Esophagus squamous epithelium (tissue), 5 donors: ENCODE measurements around the gene TMEM192. TPM values are rescaled to one million over a fixed set of nuclear protein-coding genes. Genes with fewer than 3 reads are reported as not detected.

Experiments
- DNase-seq: peaks from one replicate; lab custom pipeline; 2025; lab: John Stamatoyannopoulos, UW
- H3K27ac ChIP-seq, 4 donors: fragments of 200-600 bp; sonication (generic); one replicate each; pipeline ENCODE4 v1.5.1; 2016 to 2019; ENCODE audit warnings: mild to moderate bottlenecking in 1 of 4
- H3K27me3 ChIP-seq, 4 donors: fragments of 200-600 bp; sonication (generic); 1 replicate in 3 of 4; 2 replicates in 1 of 4; pipeline versions ENCODE4 v1.5.1 to v1.6.0; 2017 to 2021; ENCODE audit warnings: antibody characterized with exemption in 1 of 4
- H3K36me3 ChIP-seq, 3 donors: fragments of 200-600 bp; sonication (generic); one replicate each; pipeline ENCODE4 v1.5.1; 2016 to 2019
- H3K4me1 ChIP-seq, 3 donors: fragments of 200-600 bp; sonication (generic); one replicate each; pipeline ENCODE4 v1.5.1; 2017 to 2019
- H3K4me3 ChIP-seq, 4 donors: fragments of 200-600 bp; sonication (generic); 1 replicate in 3 of 4; 2 replicates in 1 of 4; pipeline ENCODE4 v1.5.1; 2016 to 2019; ENCODE audit warnings: mild to moderate bottlenecking in 2 of 4, moderate library complexity in 1 of 4
- H3K9me3 ChIP-seq, 3 donors: fragments of 200-600 bp; sonication (generic); one replicate each; pipeline ENCODE4 v1.5.1; 2016 to 2019
- CTCF ChIP-seq, 6 experiments: fragments of 450-650 bp in 4 of 6; fragments of 200-600 bp in 2 of 6; sonication (generic) in 2 of 6; IDR thresholded peaks; one replicate each; pipeline ENCODE4 v1.5.1; 2016 to 2019; ENCODE audit warnings: antibody characterized with exemption in 6 of 6, mild to moderate bottlenecking in 4 of 6, moderate library complexity in 4 of 6
- POLR2A ChIP-seq, 4 donors: fragments of 450-650 bp; IDR thresholded peaks; one replicate each; pipeline ENCODE4 v1.6.1; 2017; ENCODE audit warnings: antibody characterized with exemption in 4 of 4, mild to moderate bottlenecking in 4 of 4, moderate library complexity in 3 of 4
- WGBS, 2 donors: methylation state at CpG; one replicate each; pipeline ENCODE4 v1.1.5; 2018; 5-methylcytosine and 5-hydroxymethylcytosine counted together
- intact Hi-C: fragments of 100-400 bp; cut with DNase I; formaldehyde crosslinking; loops from one replicate; pipeline ENCODE4 v1.15.0; 2022
- total RNA-seq, 4 donors: library from RNA; depleted of rRNA; stranded (reverse); fragments of >200 nt; gene quantifications; one replicate each; pipeline ENCODE4 v1.1.0, GENCODE V29; 2016
- donor health status: DM: yes; HTN: yes; CAD: no.

Gene TMEM192
- total RNA-seq, 4 donors from 2014 or later, result 2.1 to 11.3 (median 7.2) TPM

GRCh38 chr4:165118256-165118909 lies 5.7 kb upstream of the TMEM192 start:
- Histone ChIP-seq H3K4me1 (peaks cover 0 to 4% (median 2%) of the 10 kb centered on the region in 3 donors), H3K27ac (no peak overlapping the region), H3K36me3 (no peaks in the 10 kb centered on the region), H3K9me3 (no peaks in the 10 kb centered on the region), H3K27me3 (peaks cover 0 to 5% (median 0%) of the 10 kb centered on the region in 4 donors), H3K4me3 (no peak overlapping the region)
- WGBS, 2 donors, result 59 to 62% methylated on average over 4 of the region's 4 CpGs
- DNase-seq, result no peak
- TF ChIP-seq POLR2A (IDR thresholded peaks at IDR 0.05) (no peak), CTCF (IDR thresholded peaks at IDR 0.05) (no peak)
- intact Hi-C loops, result no loop called here

GRCh38 chr4:165115301-165115700 lies 2.6 kb upstream of the TMEM192 start:
- peaks cover 0 to 19% (median 5%) of the 10 kb centered on the region in 3 donors for H3K4me1 ChIP-seq
- intact Hi-C loops, result no loop called here
- no peak for DNase-seq
- H3K9me3 ChIP-seq, result no peaks in the 10 kb centered on the region
- H3K27ac ChIP-seq, result no peak overlapping the region
- H3K36me3 ChIP-seq, result no peaks in the 10 kb centered on the region
- no peak overlapping the region for H3K4me3 ChIP-seq
- H3K27me3 ChIP-seq, result peaks cover 0 to 5% (median 0%) of the 10 kb centered on the region in 4 donors
- WGBS, 2 donors, result 49 to 66% methylated on average over 3 of the region's 3 CpGs
- TF ChIP-seq POLR2A (IDR thresholded peaks at IDR 0.05) (no peak), CTCF (IDR thresholded peaks at IDR 0.05) (no peak)

GRCh38 chr4:165111906-165112367 lies 723 bp downstream of the TMEM192 start:
- no peak for DNase-seq
- Histone ChIP-seq H3K4me3 (peak overlapping the region; percentile 61 to 99 (median 84)), H3K4me1 (peaks cover 0 to 19% (median 5%) of the 10 kb centered on the region in 3 donors), H3K9me3 (no peaks in the 10 kb centered on the region), H3K36me3 (no peaks in the 10 kb centered on the region), H3K27ac (peak overlapping the region; percentile 87 to 94 (median 89)), H3K27me3 (peaks cover 0 to 5% (median 0%) of the 10 kb centered on the region in 4 donors)
- intact Hi-C loops, result no loop called here
- TF ChIP-seq POLR2A (IDR thresholded peaks at IDR 0.05), result no peak
- no peak for TF ChIP-seq CTCF (IDR thresholded peaks at IDR 0.05)
- WGBS, 2 donors, result 6 to 7% methylated on average over 8 to 11 of the region's 17 CpGs

- DNase-seq, result no peak
- intact Hi-C loops, result no loop called here
- no peak for TF ChIP-seq POLR2A (IDR thresholded peaks at IDR 0.05)
- TF ChIP-seq CTCF (IDR thresholded peaks at IDR 0.05), result no peak
- 88 to 96% methylated on average over 6 of the region's 6 CpGs for WGBS, 2 donors
- no peak overlapping the region for H3K4me3 ChIP-seq
- H3K9me3 ChIP-seq, result no peaks in the 10 kb centered on the region
- peaks cover 0 to 13% (median 0%) of the 10 kb centered on the region in 3 donors for H3K36me3 ChIP-seq
- H3K27ac ChIP-seq, result no peak overlapping the region
- peaks cover 0 to 6% (median 0%) of the 10 kb centered on the region in 3 donors for H3K4me1 ChIP-seq
- no peaks in the 10 kb centered on the region for H3K27me3 ChIP-seq
These were observed 6.1 kb downstream of the TMEM192 start for GRCh38 chr4:165106518-165106917.

GRCh38 chr4:165101641-165102040 lies 11.0 kb downstream of the TMEM192 start:
- Histone ChIP-seq H3K9me3 (no peaks in the 10 kb centered on the region), H3K27ac (no peak overlapping the region), H3K4me3 (no peak overlapping the region), H3K36me3 (peaks cover 0 to 53% (median 6%) of the 10 kb centered on the region in 3 donors), H3K4me1 (no peaks in the 10 kb centered on the region), H3K27me3 (no peaks in the 10 kb centered on the region)
- no peak for TF ChIP-seq POLR2A (IDR thresholded peaks at IDR 0.05)
- intact Hi-C loops, result no loop called here
- no peak for DNase-seq
- WGBS, 2 donors, result 85 to 86% methylated on average over 3 of the region's 3 CpGs
